H9 (cell line): Measurements from ENCODE around the gene PRMT2. TPM values are rescaled to one million over a fixed set of nuclear protein-coding genes. Genes with fewer than 3 reads are reported as not detected.

Source experiments
- DNase-seq: peaks from one replicate; pipeline ENCODE4 v3.0.0-alpha.2; 2017
- H2AFZ ChIP-seq: one replicate; pipeline ENCODE4 v1.6.1; 2013; ENCODE audit warnings: mild to moderate bottlenecking, low read length, control low read depth, moderate library complexity
- H2AK5ac ChIP-seq: 2 replicates; pipeline ENCODE4 v1.6.1; 2013; ENCODE audit warnings: low read length, control low read depth, mixed read lengths; ENCODE audit not compliant: insufficient read length
- H2BK120ac ChIP-seq: one replicate; pipeline ENCODE4 v1.6.1; 2013; ENCODE audit warnings: low read depth, mild to moderate bottlenecking, low read length, control low read depth, inconsistent platforms; ENCODE audit not compliant: poor library complexity, severe bottlenecking
- H2BK12ac ChIP-seq: 2 replicates; pipeline ENCODE4 v1.6.1; 2013; ENCODE audit warnings: low read length, control low read depth, mixed read lengths, low read depth; ENCODE audit not compliant: insufficient read length
- H2BK15ac ChIP-seq: 2 replicates; pipeline ENCODE4 v1.6.1; 2013; ENCODE audit warnings: low read depth, low read length, control low read depth
- H2BK20ac ChIP-seq: one replicate; pipeline ENCODE4 v1.6.1; 2013; ENCODE audit warnings: low read depth, mild to moderate bottlenecking, low read length, control low read depth, inconsistent platforms; ENCODE audit not compliant: poor library complexity, severe bottlenecking
- H2BK5ac ChIP-seq: 2 replicates; pipeline ENCODE4 v1.6.1; 2013; ENCODE audit warnings: low read length, control low read depth, mixed read lengths; ENCODE audit not compliant: insufficient read length
- H3K14ac ChIP-seq: 2 replicates; pipeline ENCODE4 v1.6.1; 2013; ENCODE audit warnings: low read length, control low read depth; ENCODE audit not compliant: insufficient read depth
- H3K18ac ChIP-seq: 2 replicates; pipeline ENCODE4 v1.6.1; 2013; ENCODE audit warnings: low read depth, mild to moderate bottlenecking, mixed read lengths, low read length, control low read depth; ENCODE audit not compliant: insufficient read length
- H3K23ac ChIP-seq: 2 replicates; pipeline ENCODE4 v1.6.1; 2013; ENCODE audit warnings: low read length, control low read depth, mixed read lengths, low read depth; ENCODE audit not compliant: insufficient read length
- H3K23me2 ChIP-seq: 2 replicates; pipeline ENCODE4 v1.6.1; 2013; ENCODE audit warnings: low read depth, mild to moderate bottlenecking, mixed read lengths, low read length, control low read depth; ENCODE audit not compliant: insufficient read length, poor library complexity, severe bottlenecking
- H3K27ac ChIP-seq: 2 replicates; pipeline ENCODE4 v1.5.1; 2013; ENCODE audit warnings: low read length, control low read depth, mixed read lengths, low read depth; ENCODE audit not compliant: insufficient read length
- H3K27me3 ChIP-seq: 2 replicates; pipeline ENCODE4 v1.6.1; 2013; ENCODE audit warnings: low read length, control low read depth, inconsistent platforms; ENCODE audit not compliant: insufficient read depth
- H3K4ac ChIP-seq: 2 replicates; pipeline ENCODE4 v1.6.1; 2013; ENCODE audit warnings: low read depth, mild to moderate bottlenecking, control low read depth, inconsistent platforms, low read length, moderate library complexity
- H3K4me1 ChIP-seq: 2 replicates; pipeline ENCODE4 v1.6.1; 2013; ENCODE audit warnings: low read length, control low read depth, inconsistent platforms; ENCODE audit not compliant: insufficient read depth
- H3K4me2 ChIP-seq: 2 replicates; pipeline ENCODE4 v1.6.1; 2013; ENCODE audit warnings: low read length, control low read depth, mixed read lengths; ENCODE audit not compliant: insufficient read length, insufficient read depth
- H3K56ac ChIP-seq: 2 replicates; pipeline ENCODE4 v1.6.1; 2013; ENCODE audit warnings: low read depth, mild to moderate bottlenecking, mixed read lengths, low read length, control low read depth; ENCODE audit not compliant: insufficient read length
- H3K79me1 ChIP-seq: 2 replicates; pipeline ENCODE4 v1.6.1; 2013; ENCODE audit warnings: low read depth, mild to moderate bottlenecking, moderate library complexity, low read length, control low read depth, inconsistent platforms; ENCODE audit not compliant: insufficient read depth, poor library complexity, severe bottlenecking
- H3K79me2 ChIP-seq: 2 replicates; pipeline ENCODE4 v1.6.1; 2013; ENCODE audit warnings: low read length, control low read depth, inconsistent platforms; ENCODE audit not compliant: insufficient read depth
- H3K9ac ChIP-seq: 2 replicates; pipeline ENCODE4 v1.6.1; 2013; ENCODE audit warnings: low read length, control low read depth, mixed read lengths; ENCODE audit not compliant: insufficient read length; ENCODE audit errors: extremely low read depth
- H3K9me3 ChIP-seq: one replicate; pipeline ENCODE4 v1.6.1; 2013; ENCODE audit warnings: low read depth, low read length, inconsistent platforms; ENCODE audit not compliant: control insufficient read depth
- H3T11ph ChIP-seq: one replicate; pipeline ENCODE4 v1.6.1; 2013; ENCODE audit warnings: mild to moderate bottlenecking, low read length, control low read depth, inconsistent platforms
- H4K20me1 ChIP-seq: one replicate; pipeline ENCODE4 v1.6.1; 2013; ENCODE audit not compliant: control insufficient read depth, insufficient read length, insufficient read depth
- H4K5ac ChIP-seq: 2 replicates; pipeline ENCODE4 v1.6.1; 2013; ENCODE audit warnings: low read depth, mild to moderate bottlenecking, mixed read lengths, low read length, control low read depth; ENCODE audit not compliant: insufficient read length
- H4K8ac ChIP-seq: replicated peaks from 2 replicates; pipeline ENCODE4 v1.6.1; 2013; ENCODE audit warnings: low read length, control low read depth, mixed read lengths, low read depth; ENCODE audit not compliant: insufficient read length
- H4K91ac ChIP-seq: 2 replicates; pipeline ENCODE4 v1.6.1; 2013; ENCODE audit warnings: low read depth, mild to moderate bottlenecking, moderate library complexity, mixed read lengths, low read length, control low read depth; ENCODE audit not compliant: insufficient read length
- H3K27ac Mint-ChIP-seq, 3 experiments: 2 replicates in 2 of 3; 3 replicates in 1 of 3; pipeline ENCODE4 v1.8.0; 2020 to 2021; ENCODE audit warnings: mixed read lengths in 3 of 3, mild to moderate bottlenecking in 1 of 3, moderate library complexity in 1 of 3
- H3K27me3 Mint-ChIP-seq: 2 replicates; pipeline ENCODE4 v1.8.0; 2021; ENCODE audit warnings: low read depth, mild to moderate bottlenecking, moderate library complexity, mixed read lengths
- H3K36me3 Mint-ChIP-seq, 3 experiments: 2 replicates in 2 of 3; 3 replicates in 1 of 3; pipeline ENCODE4 v1.8.0; 2020 to 2021; ENCODE audit warnings: low read depth in 3 of 3, mixed read lengths in 3 of 3; ENCODE audit not compliant: insufficient read depth in 1 of 3
- H3K4me1 Mint-ChIP-seq, 2 experiments: 2 replicates each; pipeline ENCODE4 v1.8.0; 2020; ENCODE audit warnings: mixed read lengths in 2 of 2
- H3K4me3 Mint-ChIP-seq, 2 experiments: 2 replicates in 1 of 2; 3 replicates in 1 of 2; pipeline ENCODE4 v1.8.0; 2020 to 2021; ENCODE audit warnings: mild to moderate bottlenecking in 2 of 2, mixed read lengths in 2 of 2, moderate library complexity in 1 of 2
- H3K9me3 Mint-ChIP-seq, 2 experiments: 2 replicates in 1 of 2; 3 replicates in 1 of 2; pipeline ENCODE4 v1.8.0; 2020; ENCODE audit warnings: mild to moderate bottlenecking in 2 of 2, mixed read lengths in 2 of 2, moderate library complexity in 1 of 2
- CTCF ChIP-seq: fragments of 200-600 bp; sonication (generic); conservative IDR thresholded peaks from 3 replicates; pipeline ENCODE4 v1.8.0; 2021; ENCODE audit warnings: antibody characterized with exemption, mild to moderate bottlenecking
- WGBS: extraction: QIAGEN DNeasy Blood & Tissue Kit; methylation state at CpG from one replicate; pipeline ENCODE4 v1.1.7; 2013; ENCODE audit warnings: missing lambda C conversion rate, low lambda C conversion rate, mixed read lengths; ENCODE audit not compliant: insufficient read length; ENCODE audit errors: extremely low coverage; 5-methylcytosine and 5-hydroxymethylcytosine counted together
- total RNA-seq: library from RNA; stranded (reverse); gene quantifications from 2 replicates; pipeline ENCODE4 v1.2.1, GENCODE V29; 2021

PRMT2 gene
- total RNA-seq, 1 experiment from 2014 or later = 53.7 TPM

- H2BK12ac ChIP-seq = no peak overlapping the region
- no peak overlapping the region for H3K23ac ChIP-seq
- no peak overlapping the region for H3K4me3 Mint-ChIP-seq
- H3K56ac ChIP-seq = no peak overlapping the region
- no peak overlapping the region for H4K8ac ChIP-seq
- H3K27ac ChIP-seq = no peak overlapping the region
- no peak overlapping the region for H4K91ac ChIP-seq
- H2AFZ ChIP-seq = no peak overlapping the region
- H2BK15ac ChIP-seq = no peak overlapping the region
- H2BK20ac ChIP-seq = no peak overlapping the region
- no peaks in the 10 kb centered on the region for H3K79me1 ChIP-seq
- no peak overlapping the region for H3T11ph ChIP-seq
- no peak overlapping the region for H2BK5ac ChIP-seq
- no peak overlapping the region for H2BK120ac ChIP-seq
- no peak overlapping the region for H4K5ac ChIP-seq
- H3K18ac ChIP-seq = no peak overlapping the region
- DNase-seq = no peak
- H3K4me1 ChIP-seq = no peaks in the 10 kb centered on the region
- H3K27ac Mint-ChIP-seq = no peak overlapping the region
- H2AK5ac ChIP-seq = no peak overlapping the region
- no peaks in the 10 kb centered on the region for H3K27me3 ChIP-seq
- peaks cover 10% of the 10 kb centered on the region for H3K27me3 Mint-ChIP-seq
- H3K4me1 Mint-ChIP-seq = peaks cover 19 to 20% of the 10 kb centered on the region in 2 experiments
- H3K9me3 ChIP-seq = no peaks in the 10 kb centered on the region
- H3K4me2 ChIP-seq = no peak overlapping the region
- no peaks in the 10 kb centered on the region for H3K79me2 ChIP-seq
- H3K23me2 ChIP-seq = no peaks in the 10 kb centered on the region
- H4K20me1 ChIP-seq = no peaks in the 10 kb centered on the region
- H3K9ac ChIP-seq = no peak overlapping the region
- TF ChIP-seq CTCF = no peak
- no peak overlapping the region for H3K14ac ChIP-seq
- no peak overlapping the region for H3K4ac ChIP-seq
- no CpG with 5 or more reads among the region's 5 CpGs for WGBS
- H3K9me3 Mint-ChIP-seq = no peaks in the 10 kb centered on the region
- no peaks in the 10 kb centered on the region; a peak in 1 of 7 replicates for H3K36me3 Mint-ChIP-seq
Measured at GRCh38 chr21:46618738-46619379, 16.6 kb upstream of the PRMT2 start.
